ENCODE results near the gene ZNF578.
"Not testable (repeated sequence)": the region's sequence is repeated elsewhere in the genome, so short reads cannot be mapped to it uniquely, and the experiment has no call there.

Gene ZNF578

GRCh38 chr19:52527134-52527955, 74.0 kb downstream of the ZNF578 start, which contains the start of gene ZNF808:
TSS of gene ZNF808 (plus strand) at chr19:52527668. CDS start at chr19:52543285, 15,617 bp downstream.
- Histone ChIP-seq H3K36me3 (peaks cover 0 to 21% (median 8%) of the 10 kb centered on the region in 11 experiments; a peak in 13 of 22 replicates), H3K9me3 (replicated peaks in 1 of 11) (peaks cover 31 to 60% (median 39%) of the 10 kb centered on the region in 11 experiments), H3K27me3 (no peaks in the 10 kb centered on the region), H4K20me1 (peaks cover 0 to 7% (median 0%) of the 10 kb centered on the region in 11 experiments; a peak in 3 of 22 replicates), H3K4me1 (peaks cover 11 to 28% (median 24%) of the 10 kb centered on the region in 10 experiments), H3K4me2 (peak within 1 kb of the TSS; percentile 85 to 99 (median 97)), H3K27ac (peak within 1 kb of the TSS; percentile 86 to 97 (median 93)), H3K9ac (peak within 1 kb of the TSS; percentile 90 to 98 (median 96)), H3K4me3 (peak within 1 kb of the TSS; percentile 72 to 98 (median 90))
- TF ChIP-seq Cebpa-rat (IDR thresholded peaks at IDR 0.05), result no peak

- Histone ChIP-seq H3K27ac (peak overlapping the region; percentile 86 to 97 (median 93)), H4K20me1 (peaks cover 0 to 7% (median 0%) of the 10 kb centered on the region in 11 experiments; a peak in 3 of 22 replicates), H3K9me3 (replicated peaks in 1 of 11) (peaks cover 28 to 55% (median 35%) of the 10 kb centered on the region in 11 experiments), H3K9ac (peak overlapping the region; percentile 90 to 98 (median 96)), H3K4me2 (peak overlapping the region; percentile 85 to 99 (median 97)), H3K27me3 (no peaks in the 10 kb centered on the region), H3K36me3 (peaks cover 1 to 26% (median 12%) of the 10 kb centered on the region in 11 experiments; a peak in 21 of 22 replicates), H3K4me1 (peaks cover 11 to 29% (median 25%) of the 10 kb centered on the region in 10 experiments), H3K4me3 (peak overlapping the region; percentile 72 to 98 (median 90))
- TF ChIP-seq Cebpa-rat (IDR thresholded peaks at IDR 0.05), result no peak
Observed at GRCh38 chr19:52527956-52528351, 74.6 kb downstream of the ZNF578 start.

GRCh38 chr19:52532480-52532879, 79.1 kb downstream of the ZNF578 start:
- Histone ChIP-seq H3K36me3 (peaks cover 14 to 39% (median 24%) of the 10 kb centered on the region in 11 experiments), H3K9me3 (replicated peaks in 1 of 11) (peaks cover 0 to 37% (median 1%) of the 10 kb centered on the region in 11 experiments; a peak in 10 of 22 replicates), H3K4me2 (no peak overlapping the region), H3K4me3 (no peak overlapping the region), H3K27me3 (no peaks in the 10 kb centered on the region), H3K9ac (no peak overlapping the region), H4K20me1 (peaks cover 0 to 21% (median 0%) of the 10 kb centered on the region in 11 experiments; a peak in 6 of 22 replicates), H3K4me1 (peaks cover 33 to 68% (median 56%) of the 10 kb centered on the region in 10 experiments), H3K27ac (peak overlapping the region in 1 of 11 experiments; percentile 94; a peak in 1 of 22 replicates)
- TF ChIP-seq Cebpa-rat (IDR thresholded peaks at IDR 0.05), result no peak

GRCh38 chr19:52533901-52534300, 80.5 kb downstream of the ZNF578 start:
- peak in 2 of 11 experiments; percentile 21 to 26; a peak in 1 of 22 replicates for TF ChIP-seq Cebpa-rat (IDR thresholded peaks at IDR 0.05)
- Histone ChIP-seq H3K9ac (peak overlapping the region in 7 of 11 experiments; percentile 40 to 93 (median 89); a peak in 11 of 22 replicates), H3K4me3 (no peak overlapping the region), H4K20me1 (peaks cover 0 to 21% (median 0%) of the 10 kb centered on the region in 11 experiments; a peak in 6 of 22 replicates), H3K9me3 (replicated peaks in 1 of 11) (peaks cover 10 to 51% (median 15%) of the 10 kb centered on the region in 11 experiments; a peak in 17 of 22 replicates), H3K4me1 (peaks cover 26 to 74% (median 55%) of the 10 kb centered on the region in 10 experiments), H3K4me2 (peak overlapping the region in 10 of 11 experiments; percentile 16 to 98 (median 95); a peak in 18 of 22 replicates), H3K27ac (peak overlapping the region in 8 of 11 experiments; percentile 42 to 95 (median 89); a peak in 17 of 22 replicates), H3K27me3 (no peaks in the 10 kb centered on the region), H3K36me3 (peaks cover 14 to 49% (median 36%) of the 10 kb centered on the region in 11 experiments)

- Histone ChIP-seq H3K27ac (peak overlapping the region in 10 of 11 experiments; percentile 54 to 95 (median 88); a peak in 20 of 22 replicates), H3K36me3 (peaks cover 25 to 57% (median 47%) of the 10 kb centered on the region in 11 experiments), H3K9me3 (replicated peaks in 1 of 11) (peaks cover 24 to 59% (median 29%) of the 10 kb centered on the region in 11 experiments; a peak in 21 of 22 replicates), H3K4me3 (peak overlapping the region; percentile 71 to 87 (median 74)), H3K4me1 (peaks cover 22 to 69% (median 45%) of the 10 kb centered on the region in 10 experiments), H3K4me2 (peak overlapping the region; percentile 92 to 99 (median 96)), H3K9ac (peak overlapping the region; percentile 68 to 93 (median 89); a peak in 21 of 22 replicates), H4K20me1 (peaks cover 0 to 27% (median 0%) of the 10 kb centered on the region in 11 experiments; a peak in 7 of 22 replicates)
- H3K27me3 ChIP-seq, result not testable (repeated sequence)
Observed at GRCh38 chr19:52535385-52535770, 82.0 kb downstream of the ZNF578 start.

- H3K27ac ChIP-seq, result peak overlapping the region; percentile 59 to 95 (median 87)
- H3K4me3 ChIP-seq, result peak overlapping the region; percentile 71 to 87 (median 74)
- peak overlapping the region; percentile 92 to 99 (median 96) for H3K4me2 ChIP-seq
Observed at GRCh38 chr19:52535771-52536447, 82.6 kb downstream of the ZNF578 start.

GRCh38 chr19:52536448-52536800, 83.1 kb downstream of the ZNF578 start:
- Histone ChIP-seq H3K27ac (peak overlapping the region; percentile 59 to 95 (median 87)), H3K4me2 (peak overlapping the region; percentile 92 to 99 (median 96)), H3K4me3 (peak overlapping the region; percentile 71 to 87 (median 74)), H4K20me1 (peaks cover 0 to 30% (median 4%) of the 10 kb centered on the region in 11 experiments; a peak in 6 of 22 replicates), H3K9ac (peak overlapping the region; percentile 84 to 93 (median 89)), H3K36me3 (peaks cover 33 to 65% (median 52%) of the 10 kb centered on the region in 11 experiments), H3K4me1 (peaks cover 22 to 72% (median 43%) of the 10 kb centered on the region in 10 experiments), H3K27me3 (no peaks in the 10 kb centered on the region), H3K9me3 (replicated peaks in 1 of 11) (peaks cover 24 to 64% (median 37%) of the 10 kb centered on the region in 11 experiments; a peak in 21 of 22 replicates)
- TF ChIP-seq Cebpa-rat (IDR thresholded peaks at IDR 0.05), result no peak

More at GRCh38 chr19:52535771-52536447, 82.6 kb downstream of the ZNF578 start:
- Histone ChIP-seq H4K20me1 (peaks cover 0 to 30% (median 2%) of the 10 kb centered on the region in 11 experiments; a peak in 7 of 22 replicates), H3K9ac (peak overlapping the region; percentile 84 to 93 (median 89)), H3K9me3 (replicated peaks in 1 of 11) (peaks cover 24 to 59% (median 33%) of the 10 kb centered on the region in 11 experiments; a peak in 21 of 22 replicates), H3K4me1 (peaks cover 22 to 68% (median 44%) of the 10 kb centered on the region in 10 experiments), H3K27me3 (no peaks in the 10 kb centered on the region), H3K36me3 (peaks cover 29 to 60% (median 52%) of the 10 kb centered on the region in 11 experiments)
- no peak for TF ChIP-seq Cebpa-rat (IDR thresholded peaks at IDR 0.05)

- peak overlapping the region in 3 of 10 experiments; percentile 5 to 44 (median 22); a peak in 2 of 20 replicates for H3K4me3 ChIP-seq
- 0 out of 22 replicates have a peak, but pooled peaks of 1 of the 11 experiments have one; percentile 22 for TF ChIP-seq Cebpa-rat (IDR thresholded peaks at IDR 0.05)
- peak overlapping the region in 5 of 11 experiments; percentile 32 to 70 (median 58); a peak in 9 of 22 replicates for H3K27ac ChIP-seq
- H3K9ac ChIP-seq, result peak overlapping the region in 2 of 11 experiments; percentile 33 to 44; a peak in 3 of 22 replicates
- H3K4me1 ChIP-seq, result peaks cover 39 to 82% (median 56%) of the 10 kb centered on the region in 10 experiments
- peaks cover 30 to 59% (median 50%) of the 10 kb centered on the region in 11 experiments for H3K36me3 ChIP-seq
- H4K20me1 ChIP-seq, result peaks cover 0 to 52% (median 4%) of the 10 kb centered on the region in 11 experiments; a peak in 11 of 22 replicates
- not testable (repeated sequence) for H3K27me3 ChIP-seq
- H3K4me2 ChIP-seq, result peak overlapping the region in 5 of 11 experiments; percentile 46 to 98 (median 94); a peak in 10 of 22 replicates
- peaks cover 27 to 73% (median 46%) of the 10 kb centered on the region in 11 experiments for H3K9me3 ChIP-seq (replicated peaks in 1 of 11)
Observed at GRCh38 chr19:52538815-52539214, 85.5 kb downstream of the ZNF578 start.

- Histone ChIP-seq H3K9me3 (replicated peaks in 1 of 11) (peaks cover 48 to 96% (median 70%) of the 10 kb centered on the region in 11 experiments), H3K36me3 (peaks cover 50 to 76% (median 70%) of the 10 kb centered on the region in 11 experiments), H4K20me1 (peaks cover 0 to 52% (median 3%) of the 10 kb centered on the region in 11 experiments; a peak in 11 of 22 replicates), H3K4me1 (peaks cover 28 to 65% (median 42%) of the 10 kb centered on the region in 10 experiments)
- H3K4me2 ChIP-seq, H3K27ac ChIP-seq, H3K4me3 ChIP-seq, H3K27me3 ChIP-seq, H3K9ac ChIP-seq: not testable (repeated sequence)
Observed at GRCh38 chr19:52541176-52541575, 87.8 kb downstream of the ZNF578 start.

All from BLaER1 treated with 17β-estradiol and CSF1 and Interleukin-3, amounts not matched to agents 10 nM and 100 nM (cell line).